GM15510 (cell line): ENCODE results near the gene HYAL3.

ENCODE experiments used
- POLR2A ChIP-seq: IDR thresholded peaks from 3 replicates; pipeline ENCODE4 v1.6.1; 2011; ENCODE audit warnings: borderline replicate concordance; ENCODE audit not compliant: insufficient read length; ENCODE audit errors: extremely low read depth

HYAL3 gene

GRCh38 chr3:50292159-50293078 is 6.8 kb downstream of the HYAL3 start, which contains the start of gene IFRD2:
TSS of gene IFRD2 (minus strand) at chr3:50292429. CDS start at chr3:50292274, 155 bp downstream.
- peak; percentile 59 for TF ChIP-seq POLR2A

GRCh38 chr3:50290161-50290641 is 9.0 kb downstream of the HYAL3 start:
- TF ChIP-seq POLR2A, result no peak

- no peak for TF ChIP-seq POLR2A
These were observed 10.1 kb downstream of the HYAL3 start for GRCh38 chr3:50289130-50289529.

- TF ChIP-seq POLR2A, result no peak
These were observed 10.7 kb downstream of the HYAL3 start for GRCh38 chr3:50288387-50289007.

- no peak for TF ChIP-seq POLR2A
These were observed 11.9 kb downstream of the HYAL3 start for GRCh38 chr3:50287262-50287661.

GRCh38 chr3:50286322-50287227 is 12.6 kb downstream of the HYAL3 start:
- no peak for TF ChIP-seq POLR2A

GRCh38 chr3:50279255-50280016 is 19.8 kb downstream of the HYAL3 start:
- no peak for TF ChIP-seq POLR2A

- TF ChIP-seq POLR2A, result no peak
These were observed 20.4 kb downstream of the HYAL3 start, which contains the start of gene LSMEM2 for GRCh38 chr3:50278880-50279224. TSS of gene LSMEM2 (plus strand) at chr3:50279087. CDS start at chr3:50279114, 27 bp downstream.

GRCh38 chr3:50278123-50278879 is 20.9 kb downstream of the HYAL3 start:
- no peak for TF ChIP-seq POLR2A

- no peak for TF ChIP-seq POLR2A
These were observed 22.5 kb downstream of the HYAL3 start for GRCh38 chr3:50276762-50277101.

- no peak for TF ChIP-seq POLR2A
These were observed 23.0 kb downstream of the HYAL3 start for GRCh38 chr3:50275996-50276761.

- no peak for TF ChIP-seq POLR2A
These were observed 23.8 kb downstream of the HYAL3 start for GRCh38 chr3:50275141-50275995.
